Uterus (tissue), 4 donors: ENCODE measurements around the gene CCDC88B. TPM values are rescaled to one million over a fixed set of nuclear protein-coding genes. Genes with fewer than 3 reads are reported as not detected.
"Not testable (repeated sequence)": the region's sequence is repeated elsewhere in the genome, so short reads cannot be mapped to it uniquely, and the experiment has no call there.

Experiments
- DNase-seq, 2 donors: peaks; one replicate each; pipeline ENCODE4 v3.0.0-alpha.2; 2019 to 2020
- H3K27ac ChIP-seq, 2 donors: fragments of 200-600 bp; sonication (generic); 1 replicate in 1 of 2; 2 replicates in 1 of 2; pipeline ENCODE4 v1.5.1; 2016 to 2018
- H3K27me3 ChIP-seq, 2 donors: fragments of 200-600 bp; sonication (generic); one replicate each; pipeline ENCODE4 v1.5.1; 2018 to 2019; ENCODE audit warnings: control low read depth in 1 of 2
- H3K36me3 ChIP-seq, 2 donors: fragments of 200-600 bp; sonication (generic); one replicate each; pipeline ENCODE4 v1.5.1; 2019; ENCODE audit warnings: control low read depth in 1 of 2
- H3K4me1 ChIP-seq, 2 donors: fragments of 200-600 bp; sonication (generic); one replicate each; pipeline ENCODE4 v1.5.1; 2018 to 2019; ENCODE audit warnings: control low read depth in 1 of 2
- H3K4me3 ChIP-seq, 2 donors: fragments of 200-600 bp; sonication (generic); 1 replicate in 1 of 2; 2 replicates in 1 of 2; pipeline ENCODE4 v1.5.1; 2018 to 2019; ENCODE audit warnings: mild to moderate bottlenecking in 1 of 2
- H3K9me3 ChIP-seq, 2 donors: fragments of 200-600 bp; sonication (generic); one replicate each; pipeline ENCODE4 v1.5.1; 2019; ENCODE audit warnings: control low read depth in 1 of 2
- CTCF ChIP-seq, 4 experiments: fragments of 200-600 bp in 2 of 4; fragments of 450-650 bp in 2 of 4; sonication (generic) in 2 of 4; IDR thresholded peaks; one replicate each; pipeline ENCODE4 v1.5.1; 2016 to 2019; ENCODE audit warnings: antibody characterized with exemption in 4 of 4, mild to moderate bottlenecking in 2 of 4, moderate library complexity in 1 of 4
- POLR2A ChIP-seq, 2 donors: fragments of 450-650 bp; IDR thresholded peaks; one replicate each; pipeline ENCODE4 v1.6.1; 2016; ENCODE audit warnings: antibody characterized with exemption in 2 of 2, mild to moderate bottlenecking in 1 of 2, moderate library complexity in 1 of 2
- intact Hi-C: fragments of 100-400 bp; cut with DNase I; formaldehyde crosslinking; loops from one replicate; pipeline ENCODE4 v1.15.1; 2023; ENCODE audit warnings: low total_unique reads
- total RNA-seq, 4 donors: library from RNA; depleted of rRNA in 3 of 4; stranded (reverse); fragments of >200 nt in 3 of 4; gene quantifications; one replicate each; pipeline versions ENCODE4 v1.1.0 to v1.2.4, GENCODE V29; 2014 to 2023
- donor health status: DM: yes; HTN: yes; CAD: no.

The CCDC88B gene
- total RNA-seq, 4 donors from 2014 or later = 0.29 to 5.7 (median 2.9) TPM

GRCh38 chr11:64321026-64321425 is 19.0 kb upstream of the CCDC88B start:
- intact Hi-C loops = no loop called here
- Histone ChIP-seq H3K4me3 (no peak overlapping the region), H3K27me3 (no peaks in the 10 kb centered on the region), H3K9me3 (no peaks in the 10 kb centered on the region), H3K4me1 (no peaks in the 10 kb centered on the region), H3K36me3 (no peaks in the 10 kb centered on the region), H3K27ac (no peak overlapping the region)
- TF ChIP-seq CTCF (IDR thresholded peaks at IDR 0.05) (no peak), POLR2A (IDR thresholded peaks at IDR 0.05) (no peak)
- DNase-seq = no peak

GRCh38 chr11:64321533-64321932 is 18.5 kb upstream of the CCDC88B start:
- Histone ChIP-seq H3K4me3 (no peak overlapping the region), H3K36me3 (no peaks in the 10 kb centered on the region), H3K27ac (no peak overlapping the region), H3K4me1 (no peaks in the 10 kb centered on the region), H3K27me3 (no peaks in the 10 kb centered on the region), H3K9me3 (no peaks in the 10 kb centered on the region)
- no peak for TF ChIP-seq POLR2A (IDR thresholded peaks at IDR 0.05)
- TF ChIP-seq CTCF (IDR thresholded peaks at IDR 0.05) = no peak
- no peak for DNase-seq
- intact Hi-C loops = no loop called here

- TF ChIP-seq POLR2A (IDR thresholded peaks at IDR 0.05) (no peak), CTCF (IDR thresholded peaks at IDR 0.05) (no peak)
- no peak overlapping the region for H3K27ac ChIP-seq
Measured at GRCh38 chr11:64322925-64323260, 17.1 kb upstream of the CCDC88B start.

GRCh38 chr11:64323373-64323772 is 16.6 kb upstream of the CCDC88B start:
- TF ChIP-seq CTCF (IDR thresholded peaks at IDR 0.05) (no peak), POLR2A (IDR thresholded peaks at IDR 0.05) (no peak)
- Histone ChIP-seq H3K27me3 (no peaks in the 10 kb centered on the region), H3K4me3 (no peak overlapping the region), H3K36me3 (no peaks in the 10 kb centered on the region), H3K4me1 (no peaks in the 10 kb centered on the region), H3K27ac (no peak overlapping the region), H3K9me3 (no peaks in the 10 kb centered on the region)
- intact Hi-C loops = no loop called here
- no peak for DNase-seq

More at GRCh38 chr11:64322925-64323260, 17.1 kb upstream of the CCDC88B start:
- no peak for DNase-seq
- Histone ChIP-seq H3K9me3 (no peaks in the 10 kb centered on the region), H3K27me3 (no peaks in the 10 kb centered on the region), H3K36me3 (no peaks in the 10 kb centered on the region), H3K4me1 (no peaks in the 10 kb centered on the region), H3K4me3 (no peak overlapping the region)
- intact Hi-C loops = no loop called here

- DNase-seq, H3K27ac ChIP-seq, H3K4me1 ChIP-seq, H3K9me3 ChIP-seq, H3K4me3 ChIP-seq, intact Hi-C loops, H3K27me3 ChIP-seq, H3K36me3 ChIP-seq: not testable (repeated sequence)
Measured at GRCh38 chr11:64323984-64324383, 16.0 kb upstream of the CCDC88B start.
